Uterus (tissue), 2 donors: ENCODE results near the gene BTBD17.

Experiments
- POLR2A ChIP-seq, 2 donors: fragments of 450-650 bp; IDR thresholded peaks; one replicate each; pipeline ENCODE4 v1.6.1; 2016; ENCODE audit warnings: antibody characterized with exemption in 2 of 2, mild to moderate bottlenecking in 1 of 2, moderate library complexity in 1 of 2
- TF ChIP-seq, protein P1 (sequence below), 4 experiments: fragments of 200-600 bp in 2 of 4; fragments of 450-650 bp in 2 of 4; sonication (generic) in 2 of 4; IDR thresholded peaks; one replicate each; pipeline ENCODE4 v1.5.1; 2016 to 2019; ENCODE audit warnings: antibody characterized with exemption in 4 of 4, mild to moderate bottlenecking in 2 of 4, moderate library complexity in 1 of 4

DNA sequence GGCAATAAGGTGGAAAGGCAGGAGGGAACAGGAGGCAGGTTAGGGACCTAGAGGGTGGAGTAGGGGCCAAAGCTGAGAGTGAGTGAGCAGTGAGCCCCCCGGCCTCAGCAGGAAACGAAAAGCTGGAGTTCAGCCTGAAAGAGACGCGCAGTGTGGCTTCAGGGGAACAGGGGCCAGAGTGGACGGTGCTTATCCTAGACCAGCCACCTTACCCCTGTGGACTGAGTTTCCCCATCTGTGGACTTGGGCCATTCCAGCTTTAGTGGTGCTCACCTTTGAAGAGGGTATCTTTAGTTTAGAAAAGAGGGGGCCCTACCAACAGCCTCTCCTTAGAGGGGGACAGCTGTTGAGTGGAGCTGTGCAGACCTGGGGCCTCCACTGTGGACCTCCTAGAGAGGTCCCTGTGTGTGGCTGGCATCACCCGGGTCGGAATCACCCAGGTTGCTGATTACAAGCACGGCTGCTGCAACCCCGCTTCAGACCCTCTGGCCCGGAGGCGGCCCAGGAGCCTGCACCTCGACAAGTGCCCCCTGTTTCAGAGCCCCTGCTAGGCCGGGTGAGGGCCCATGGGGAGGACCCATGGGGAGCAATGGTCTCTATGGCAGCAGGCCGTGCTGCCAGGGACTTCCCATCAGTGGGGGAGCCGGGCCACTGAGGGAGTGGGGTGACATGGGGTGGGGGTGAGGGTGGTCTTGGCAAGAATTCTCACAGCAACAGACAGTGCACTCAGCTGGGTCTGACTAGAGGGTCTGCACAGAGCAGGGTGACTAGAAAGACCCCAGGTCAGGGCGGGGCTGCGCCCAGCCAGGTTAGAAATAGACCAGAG, 8.2 kb upstream of the BTBD17 start:
- TF ChIP-seq, protein P1, sequence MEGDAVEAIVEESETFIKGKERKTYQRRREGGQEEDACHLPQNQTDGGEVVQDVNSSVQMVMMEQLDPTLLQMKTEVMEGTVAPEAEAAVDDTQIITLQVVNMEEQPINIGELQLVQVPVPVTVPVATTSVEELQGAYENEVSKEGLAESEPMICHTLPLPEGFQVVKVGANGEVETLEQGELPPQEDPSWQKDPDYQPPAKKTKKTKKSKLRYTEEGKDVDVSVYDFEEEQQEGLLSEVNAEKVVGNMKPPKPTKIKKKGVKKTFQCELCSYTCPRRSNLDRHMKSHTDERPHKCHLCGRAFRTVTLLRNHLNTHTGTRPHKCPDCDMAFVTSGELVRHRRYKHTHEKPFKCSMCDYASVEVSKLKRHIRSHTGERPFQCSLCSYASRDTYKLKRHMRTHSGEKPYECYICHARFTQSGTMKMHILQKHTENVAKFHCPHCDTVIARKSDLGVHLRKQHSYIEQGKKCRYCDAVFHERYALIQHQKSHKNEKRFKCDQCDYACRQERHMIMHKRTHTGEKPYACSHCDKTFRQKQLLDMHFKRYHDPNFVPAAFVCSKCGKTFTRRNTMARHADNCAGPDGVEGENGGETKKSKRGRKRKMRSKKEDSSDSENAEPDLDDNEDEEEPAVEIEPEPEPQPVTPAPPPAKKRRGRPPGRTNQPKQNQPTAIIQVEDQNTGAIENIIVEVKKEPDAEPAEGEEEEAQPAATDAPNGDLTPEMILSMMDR (IDR thresholded peaks at IDR 0.05), result no peak
- no peak for TF ChIP-seq POLR2A (IDR thresholded peaks at IDR 0.05)
